NCI-H1048 (cell line): Measurements from ENCODE around the gene PWP2.
"Not testable (repeated sequence)": the region's sequence is repeated elsewhere in the genome, so short reads cannot be mapped to it uniquely, and the experiment has no call there.

Experiments
- DNase-seq: peaks from one replicate; lab custom pipeline; 2025; lab: John Stamatoyannopoulos, UW

Gene PWP2

DNA sequence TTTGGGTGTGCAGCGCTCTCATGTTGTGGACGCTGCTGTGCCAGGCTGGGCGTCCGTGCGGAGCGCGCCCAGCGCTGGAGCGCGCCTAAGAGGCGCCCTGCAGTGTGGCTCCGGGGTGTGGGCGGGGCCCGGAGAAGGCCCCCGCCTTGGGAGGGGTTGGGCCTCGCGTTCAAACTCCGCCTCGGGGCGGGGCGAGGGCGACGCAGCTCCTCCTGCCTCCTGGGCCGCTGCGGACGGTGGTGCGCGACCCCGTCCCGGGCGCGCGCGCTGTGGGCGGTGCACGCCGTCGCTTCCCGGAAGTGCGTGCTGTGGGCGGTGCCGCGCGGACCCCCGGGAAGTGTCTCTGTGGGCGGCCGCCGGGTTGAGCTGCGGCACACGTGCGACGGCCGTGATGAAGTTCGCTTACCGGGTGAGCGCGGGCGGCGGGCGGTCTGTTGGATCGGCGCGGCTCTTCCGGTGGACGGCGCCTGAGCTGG lies at the start of gene PWP2:
Gene PWP2, plus strand, starts transcription at position 374 of the 476 bp plus-strand sequence. Its CDS starts 18 bp downstream, at position 392.
- DNase-seq: not testable (repeated sequence)

GRCh38 chr21:44057960-44058651 lies 49.1 kb upstream of the PWP2 start:
- DNase-seq: no peak

DNA sequence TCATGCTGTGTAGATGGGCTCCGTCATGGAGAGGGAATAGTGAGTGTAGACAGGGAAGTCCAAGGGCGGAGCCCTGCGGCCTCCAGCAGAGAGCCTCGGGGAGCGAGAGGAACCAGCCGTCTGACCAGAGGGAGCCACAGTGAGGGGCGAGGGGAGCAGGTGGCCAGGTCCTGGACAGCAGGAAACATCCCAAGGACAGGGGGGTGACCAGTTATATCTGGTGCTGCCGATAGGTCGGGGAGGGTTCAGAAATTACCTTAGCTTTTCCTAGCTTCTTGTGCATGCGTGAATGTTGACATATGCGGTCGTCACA lies 48.6 kb upstream of the PWP2 start:
- DNase-seq: no peak

GRCh38 chr21:44058981-44059380 lies 48.2 kb upstream of the PWP2 start:
- DNase-seq: no peak

GRCh38 chr21:44059710-44060109 lies 47.5 kb upstream of the PWP2 start:
- no peak for DNase-seq

GRCh38 chr21:44062380-44062779 lies 44.8 kb upstream of the PWP2 start:
- no peak for DNase-seq

DNA sequence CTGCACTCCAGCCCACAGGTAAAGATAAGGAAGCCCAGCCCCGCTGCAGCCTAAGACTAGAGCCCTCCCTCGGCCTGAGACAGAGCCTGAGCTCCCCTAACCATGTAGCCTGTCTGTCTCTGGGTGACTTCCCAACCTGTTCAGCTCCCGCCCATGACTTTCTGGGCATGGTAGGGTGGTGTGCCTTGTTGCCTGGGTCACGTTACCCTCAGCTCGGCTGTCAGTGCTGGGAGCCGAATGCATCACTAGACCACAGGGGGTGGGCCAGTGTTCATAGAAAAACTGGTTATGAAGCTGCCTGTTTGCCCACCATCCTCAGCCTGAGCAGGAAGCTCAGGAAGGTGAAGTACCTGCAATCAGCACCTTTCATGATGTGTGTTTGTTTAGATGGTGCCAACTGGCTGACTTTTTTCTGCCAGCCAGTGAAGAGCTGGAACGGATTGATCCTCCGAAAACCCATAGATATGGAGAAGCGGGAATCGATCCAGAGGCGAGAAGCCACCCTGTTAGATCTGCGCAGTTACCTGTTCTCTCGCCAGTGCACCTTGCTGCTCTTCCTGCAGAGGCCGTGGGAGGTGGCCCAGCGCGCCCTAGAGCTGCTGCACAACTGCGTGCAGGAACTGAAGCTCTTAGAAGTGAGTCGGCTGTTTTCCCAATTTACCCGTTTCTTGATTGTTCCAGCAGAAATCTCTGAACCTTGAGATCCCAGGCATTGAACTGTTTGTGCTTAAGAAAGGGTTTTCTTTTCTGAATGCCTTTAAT lies 43.9 kb upstream of the PWP2 start:
- DNase-seq: no peak

DNA sequence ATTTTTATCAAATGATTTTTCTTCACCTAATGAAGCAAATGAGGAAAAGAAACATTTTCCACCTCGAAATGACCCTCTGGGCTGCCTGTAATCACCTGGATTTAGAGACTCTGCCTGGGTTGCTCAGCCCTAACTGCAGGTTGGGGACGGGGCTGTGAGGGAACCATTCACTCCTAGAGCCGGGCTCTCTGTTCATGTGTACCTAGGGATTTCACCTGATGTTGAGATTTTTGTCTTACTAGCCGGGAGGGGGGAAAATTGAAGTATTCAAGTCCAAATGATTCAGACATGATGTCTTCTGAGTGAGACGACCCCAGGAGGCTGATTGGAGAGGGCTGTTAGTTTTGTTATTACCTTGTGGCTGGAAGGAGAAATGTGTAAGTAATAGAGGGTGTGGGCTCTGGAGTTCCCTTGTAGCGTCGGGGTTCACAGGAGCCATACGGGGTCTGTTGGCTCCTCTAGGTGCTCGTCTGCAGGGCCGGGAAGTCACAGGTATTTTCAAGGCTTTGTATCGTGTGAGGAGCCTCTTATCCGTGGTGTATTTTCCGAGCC lies 42.3 kb upstream of the PWP2 start:
- DNase-seq: no peak

GRCh38 chr21:44065428-44065827 lies 41.8 kb upstream of the PWP2 start:
- DNase-seq: no peak

GRCh38 chr21:44066116-44066515 lies 41.1 kb upstream of the PWP2 start:
- no peak for DNase-seq

DNA sequence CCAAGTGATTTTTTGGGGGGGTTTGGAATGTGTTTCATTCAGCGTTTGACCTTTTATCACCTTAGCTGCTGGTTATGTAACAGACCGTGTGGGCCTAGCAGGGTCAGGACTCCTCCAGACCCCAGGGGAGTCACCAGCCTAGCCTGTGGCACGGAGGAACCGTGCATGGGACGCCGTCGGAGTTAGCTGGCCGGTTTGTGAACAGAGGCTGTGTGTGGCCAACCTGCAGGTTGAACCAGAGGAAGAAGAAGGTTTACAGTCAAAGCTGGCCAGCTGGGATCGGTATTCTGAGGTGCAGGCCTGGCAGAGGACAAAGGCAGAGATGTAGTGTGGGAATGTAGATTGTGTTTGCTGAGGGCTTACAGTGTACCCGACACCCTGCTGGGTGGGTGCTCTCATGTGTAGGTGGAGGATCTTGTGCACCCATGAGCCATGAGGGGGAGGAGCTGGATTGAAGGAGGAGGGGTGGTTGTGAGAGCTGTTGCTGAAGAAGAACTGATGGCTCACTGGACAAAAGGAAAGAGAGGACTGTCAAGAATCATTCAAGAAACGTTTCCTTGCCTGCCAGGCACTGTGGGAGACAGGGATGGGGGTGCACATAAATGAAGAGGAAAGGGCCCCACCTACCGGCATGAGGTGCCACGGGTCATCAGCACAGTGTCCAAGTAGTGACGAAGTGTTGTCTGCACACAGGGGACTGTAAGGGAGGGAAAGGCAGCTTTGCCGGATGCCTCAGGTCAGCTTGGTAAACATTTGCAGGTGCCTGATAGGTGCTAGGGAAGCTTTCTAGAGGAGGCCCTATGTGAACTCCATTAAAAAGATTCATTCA lies 40.0 kb upstream of the PWP2 start:
- DNase-seq: no peak

DNA sequence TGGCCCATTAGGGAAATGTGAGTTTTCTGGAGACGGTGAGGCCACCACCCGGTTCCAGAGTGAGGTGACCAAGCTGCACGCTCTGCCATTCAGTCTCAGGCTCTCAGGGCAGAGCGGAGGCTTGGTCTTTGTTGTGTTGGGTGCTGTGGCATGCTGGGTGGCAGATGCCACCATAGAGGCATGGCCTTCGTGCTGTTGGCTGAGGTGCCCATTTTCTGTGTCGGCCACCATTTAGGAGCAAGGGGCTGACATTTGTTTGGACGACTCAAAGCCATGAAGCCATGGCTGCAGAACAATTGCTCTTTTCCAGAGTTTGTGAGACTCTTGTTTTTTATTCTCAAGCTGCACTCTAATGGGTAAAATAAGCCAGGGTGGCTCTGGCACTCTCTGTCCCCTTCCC lies 36.8 kb upstream of the PWP2 start:
- no peak for DNase-seq

DNA sequence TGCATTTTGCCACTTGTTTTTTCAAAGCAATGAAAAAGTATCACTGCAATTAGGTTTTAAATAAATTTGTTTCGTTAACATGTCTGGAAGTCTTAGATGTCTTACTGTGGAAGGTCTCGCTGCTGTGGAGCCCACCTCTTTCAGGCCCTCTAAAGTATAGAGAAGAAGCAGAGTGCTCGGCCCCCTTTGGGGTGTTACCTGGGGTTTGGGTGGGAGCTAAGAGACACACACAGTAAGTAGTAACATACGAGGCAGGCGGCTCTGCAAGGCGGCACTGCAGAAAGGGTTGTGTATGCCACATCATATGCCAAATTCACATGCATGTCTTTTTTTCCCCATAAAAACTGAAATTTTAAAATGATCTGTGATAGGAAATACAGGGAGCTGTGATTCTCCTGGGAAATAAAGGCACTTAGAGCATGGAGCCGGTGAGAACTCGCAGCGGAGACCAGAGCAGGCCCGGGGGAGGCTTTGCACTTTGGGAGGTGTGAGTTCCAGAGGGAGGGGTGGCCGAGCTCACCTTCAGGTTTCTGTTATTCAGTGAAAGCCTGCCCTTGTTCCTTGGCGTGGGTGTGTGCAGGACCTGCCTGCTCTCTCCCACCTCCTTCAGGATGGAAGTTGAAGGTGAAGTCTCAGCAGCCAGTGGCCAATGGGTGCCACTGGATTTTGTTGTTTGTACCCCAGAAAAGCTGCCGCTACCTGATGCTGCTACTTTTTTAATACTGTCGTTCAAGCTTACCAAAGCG lies 35.7 kb upstream of the PWP2 start:
- DNase-seq: no peak

GRCh38 chr21:44072111-44072510 lies 35.1 kb upstream of the PWP2 start:
- DNase-seq: no peak

GRCh38 chr21:44074315-44074958 lies 32.8 kb upstream of the PWP2 start:
- DNase-seq: no peak

GRCh38 chr21:44076316-44076715 lies 30.9 kb upstream of the PWP2 start:
- no peak for DNase-seq

DNA sequence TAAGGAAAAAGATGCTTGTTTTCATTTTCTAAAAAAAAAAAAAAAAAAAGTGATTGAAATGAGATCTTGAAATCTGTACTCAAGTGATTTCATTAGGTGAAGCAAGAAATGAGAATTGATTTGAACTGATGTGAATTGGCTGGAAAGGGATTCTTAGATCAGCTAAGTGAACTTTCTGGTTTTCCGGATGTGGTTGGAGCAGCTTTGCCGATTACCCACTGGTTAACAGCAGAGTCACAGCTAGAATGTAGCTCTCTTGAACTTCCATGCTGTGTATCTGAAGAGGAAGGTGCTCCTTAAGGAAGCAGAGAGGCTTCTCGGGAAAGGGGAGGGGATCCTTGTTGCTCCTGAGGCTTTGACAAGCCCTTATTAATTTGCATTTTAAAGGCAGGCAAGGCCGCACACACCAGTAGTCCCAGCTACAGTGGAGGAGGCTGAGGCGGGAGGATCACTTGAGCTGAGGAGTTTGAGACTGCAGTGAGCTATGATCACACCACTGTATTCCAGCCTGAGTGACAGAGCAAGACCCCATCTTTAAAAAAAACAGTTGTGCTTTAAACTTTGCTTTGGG lies 28.7 kb upstream of the PWP2 start:
- no peak for DNase-seq

- no peak for DNase-seq
Measured at GRCh38 chr21:44079446-44079845, 27.8 kb upstream of the PWP2 start.

GRCh38 chr21:44079846-44080245 lies 27.4 kb upstream of the PWP2 start:
- no peak for DNase-seq

DNA sequence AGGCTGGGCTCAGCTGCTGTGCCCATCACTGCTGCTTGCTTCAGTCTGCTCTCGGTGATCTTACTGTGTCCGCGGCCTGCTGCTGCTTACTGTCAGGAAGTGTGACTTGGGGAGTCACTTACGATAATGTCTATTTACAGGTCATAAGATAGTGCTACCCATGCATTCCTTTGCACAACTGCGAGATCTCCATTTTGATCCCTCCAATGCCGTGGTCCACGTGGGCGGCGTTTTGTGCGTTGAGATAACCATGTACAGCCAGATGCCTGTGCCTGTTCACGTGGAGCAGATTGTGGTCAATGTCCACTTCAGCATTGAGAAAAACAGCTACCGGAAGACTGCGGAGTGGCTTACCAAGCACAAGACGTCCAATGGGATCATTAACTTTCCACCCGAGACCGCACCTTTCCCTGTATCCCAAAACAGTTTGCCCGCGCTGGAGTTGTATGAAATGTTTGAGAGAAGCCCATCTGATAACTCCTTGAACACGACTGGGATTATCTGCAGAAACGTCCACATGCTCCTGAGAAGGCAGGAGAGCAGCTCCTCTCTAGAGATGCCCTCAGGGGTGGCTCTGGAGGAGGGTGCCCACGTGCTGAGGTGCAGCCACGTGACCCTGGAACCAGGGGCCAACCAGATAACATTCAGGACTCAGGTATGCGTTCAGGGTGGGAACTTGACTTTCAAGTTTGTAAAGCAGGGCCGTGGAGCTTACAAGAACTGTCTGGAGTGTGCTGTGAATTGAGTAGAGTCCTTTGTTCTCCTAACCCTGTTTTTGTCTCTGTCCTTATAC lies 24.4 kb upstream of the PWP2 start:
- no peak for DNase-seq
